ENCODE results near the gene PPL. TPM values are rescaled to one million over a fixed set of nuclear protein-coding genes. Genes with fewer than 3 reads are reported as not detected.

PPL gene
- total RNA-seq, 4 donors from 2014 or later: 55.5 to 84.9 (median 72.0) TPM

DNA sequence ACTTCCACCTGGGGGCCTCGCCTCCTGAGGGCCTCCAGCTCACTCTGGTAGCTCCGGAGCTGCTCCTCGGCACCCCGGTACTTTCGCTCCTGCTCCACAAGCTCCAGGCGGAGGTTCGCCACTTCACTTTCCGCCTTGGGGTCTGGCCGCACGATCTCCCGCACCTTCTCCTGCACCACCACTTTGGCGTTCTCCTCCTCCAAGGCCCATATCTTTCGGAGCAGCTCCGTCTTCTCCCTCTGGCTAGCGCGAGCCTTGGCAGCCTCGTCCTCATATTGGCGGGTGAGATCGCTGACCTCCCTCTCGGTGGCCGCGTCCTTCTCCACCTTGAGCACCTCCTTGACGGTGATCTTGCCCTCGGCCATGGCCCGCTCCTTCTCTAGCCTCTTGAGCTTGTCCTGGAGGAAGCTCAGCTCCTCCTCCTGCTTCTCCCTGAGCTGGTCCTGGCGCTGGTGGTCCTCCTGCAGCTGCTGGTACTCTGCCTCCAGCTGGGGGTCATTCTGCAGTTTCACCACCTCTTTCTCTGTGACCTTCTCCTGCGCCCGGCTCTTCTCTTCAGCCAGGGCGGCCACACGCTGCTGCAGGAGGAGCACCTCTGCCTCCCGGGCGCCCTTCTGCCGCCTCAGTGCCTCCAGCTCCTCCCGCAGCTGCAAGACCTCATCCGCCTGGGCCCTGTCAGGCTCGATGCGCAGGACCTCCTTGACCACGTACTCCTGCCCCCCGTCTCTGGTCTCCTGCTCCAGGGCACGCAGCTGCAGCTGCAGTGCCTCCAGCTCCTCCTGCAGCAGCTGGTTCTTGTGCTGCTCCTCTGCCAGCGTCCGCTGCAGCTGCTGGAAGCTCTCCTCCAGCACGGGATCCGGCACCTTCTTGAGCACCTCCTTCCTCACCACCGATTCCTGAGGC is 51.7 kb downstream of the PPL start:
- TF ChIP-seq POLR2A (IDR thresholded peaks at IDR 0.05): no peak
- TF ChIP-seq, protein P1, sequence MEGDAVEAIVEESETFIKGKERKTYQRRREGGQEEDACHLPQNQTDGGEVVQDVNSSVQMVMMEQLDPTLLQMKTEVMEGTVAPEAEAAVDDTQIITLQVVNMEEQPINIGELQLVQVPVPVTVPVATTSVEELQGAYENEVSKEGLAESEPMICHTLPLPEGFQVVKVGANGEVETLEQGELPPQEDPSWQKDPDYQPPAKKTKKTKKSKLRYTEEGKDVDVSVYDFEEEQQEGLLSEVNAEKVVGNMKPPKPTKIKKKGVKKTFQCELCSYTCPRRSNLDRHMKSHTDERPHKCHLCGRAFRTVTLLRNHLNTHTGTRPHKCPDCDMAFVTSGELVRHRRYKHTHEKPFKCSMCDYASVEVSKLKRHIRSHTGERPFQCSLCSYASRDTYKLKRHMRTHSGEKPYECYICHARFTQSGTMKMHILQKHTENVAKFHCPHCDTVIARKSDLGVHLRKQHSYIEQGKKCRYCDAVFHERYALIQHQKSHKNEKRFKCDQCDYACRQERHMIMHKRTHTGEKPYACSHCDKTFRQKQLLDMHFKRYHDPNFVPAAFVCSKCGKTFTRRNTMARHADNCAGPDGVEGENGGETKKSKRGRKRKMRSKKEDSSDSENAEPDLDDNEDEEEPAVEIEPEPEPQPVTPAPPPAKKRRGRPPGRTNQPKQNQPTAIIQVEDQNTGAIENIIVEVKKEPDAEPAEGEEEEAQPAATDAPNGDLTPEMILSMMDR (IDR thresholded peaks at IDR 0.05): no peak
- peaks cover 76 to 83% of the 10 kb centered on the region in 2 donors for H3K36me3 ChIP-seq
- H3K9me3 ChIP-seq: no peaks in the 10 kb centered on the region
- DNase-seq: no peak
- WGBS, 2 donors: 95 to 96% methylated on average over 45 of the region's 45 CpGs
- H3K27ac ChIP-seq: no peak overlapping the region
- peaks cover 7 to 16% of the 10 kb centered on the region in 2 donors for H3K4me1 ChIP-seq
- H3K27me3 ChIP-seq: no peaks in the 10 kb centered on the region
- intact Hi-C loops (cut with DNase I): loop anchor here (5.0 kb wide), 1 partner anchor 52 kb away; the partner anchor contains the start of gene PPL
- H3K4me3 ChIP-seq (replicated peaks in 1 of 3): no peak overlapping the region

DNA sequence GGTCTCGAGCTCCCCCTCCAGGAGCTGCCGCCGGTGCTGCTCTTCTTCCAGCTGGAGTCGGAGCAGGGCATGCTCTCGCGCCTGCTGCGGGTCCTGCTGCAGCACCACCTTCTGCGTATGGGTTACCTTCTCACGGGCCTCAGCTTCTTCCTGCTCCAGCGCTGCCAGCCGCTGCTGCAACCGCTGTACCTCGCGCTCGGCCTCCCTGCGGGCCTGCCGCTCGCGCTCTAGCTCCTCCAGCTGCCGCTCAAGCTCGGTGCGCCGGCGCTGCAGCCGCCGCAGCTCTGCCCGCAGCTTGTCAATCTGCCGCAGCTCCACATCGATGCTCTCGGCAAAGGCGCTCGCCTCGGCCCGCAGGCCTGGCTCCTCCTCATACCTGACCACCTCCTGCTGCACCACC is 52.7 kb downstream of the PPL start:
- intact Hi-C loops (cut with DNase I): loop anchor here (5.0 kb wide), 1 partner anchor 53 kb away; the partner anchor contains the start of gene PPL
- Histone ChIP-seq H3K4me3 (replicated peaks in 1 of 3) (no peak overlapping the region), H3K4me1 (peaks cover 7 to 16% of the 10 kb centered on the region in 2 donors), H3K27me3 (no peaks in the 10 kb centered on the region), H3K9me3 (no peaks in the 10 kb centered on the region), H3K27ac (no peak overlapping the region), H3K36me3 (peaks cover 76 to 81% of the 10 kb centered on the region in 2 donors)
- WGBS, 2 donors: 95 to 96% methylated on average over 31 to 34 of the region's 34 CpGs
- no peak for DNase-seq
- TF ChIP-seq POLR2A (IDR thresholded peaks at IDR 0.05): no peak
- TF ChIP-seq, protein P1 (IDR thresholded peaks at IDR 0.05): no peak

DNA sequence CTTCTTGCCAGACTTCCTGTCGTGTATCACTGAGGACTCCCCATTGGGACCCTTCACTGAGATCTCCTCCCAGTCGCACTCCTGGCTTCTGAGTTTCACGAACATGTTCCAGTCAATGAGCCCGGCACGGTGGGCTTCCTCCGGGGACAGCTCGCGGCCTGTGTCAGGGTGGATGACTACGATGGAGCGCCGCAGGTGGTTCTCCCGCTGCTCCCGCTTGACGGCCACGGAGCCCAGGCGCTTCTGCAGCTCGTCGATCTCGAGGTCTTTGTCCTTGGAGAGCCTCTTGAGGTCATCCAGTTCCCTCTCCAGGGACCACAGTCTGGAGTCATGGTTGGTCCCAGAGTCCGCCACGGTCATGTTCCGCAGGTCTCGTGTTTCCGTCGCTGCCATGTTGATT is 53.4 kb downstream of the PPL start:
- no peaks in the 10 kb centered on the region for H3K27me3 ChIP-seq
- TF ChIP-seq, protein P1 (IDR thresholded peaks at IDR 0.05): no peak
- no peak for TF ChIP-seq POLR2A (IDR thresholded peaks at IDR 0.05)
- H3K27ac ChIP-seq: no peak overlapping the region
- H3K4me3 ChIP-seq (replicated peaks in 1 of 3): no peak overlapping the region
- H3K4me1 ChIP-seq: peaks cover 7 to 16% of the 10 kb centered on the region in 2 donors
- 95 to 97% methylated on average over 24 to 25 of the region's 25 CpGs for WGBS, 2 donors
- no peak for DNase-seq
- H3K36me3 ChIP-seq: peaks cover 76 to 87% of the 10 kb centered on the region in 2 donors
- no peaks in the 10 kb centered on the region for H3K9me3 ChIP-seq
- intact Hi-C loops (cut with DNase I): loop anchor here (5.0 kb wide), 1 partner anchor 54 kb away; the partner anchor contains the start of gene PPL

DNA sequence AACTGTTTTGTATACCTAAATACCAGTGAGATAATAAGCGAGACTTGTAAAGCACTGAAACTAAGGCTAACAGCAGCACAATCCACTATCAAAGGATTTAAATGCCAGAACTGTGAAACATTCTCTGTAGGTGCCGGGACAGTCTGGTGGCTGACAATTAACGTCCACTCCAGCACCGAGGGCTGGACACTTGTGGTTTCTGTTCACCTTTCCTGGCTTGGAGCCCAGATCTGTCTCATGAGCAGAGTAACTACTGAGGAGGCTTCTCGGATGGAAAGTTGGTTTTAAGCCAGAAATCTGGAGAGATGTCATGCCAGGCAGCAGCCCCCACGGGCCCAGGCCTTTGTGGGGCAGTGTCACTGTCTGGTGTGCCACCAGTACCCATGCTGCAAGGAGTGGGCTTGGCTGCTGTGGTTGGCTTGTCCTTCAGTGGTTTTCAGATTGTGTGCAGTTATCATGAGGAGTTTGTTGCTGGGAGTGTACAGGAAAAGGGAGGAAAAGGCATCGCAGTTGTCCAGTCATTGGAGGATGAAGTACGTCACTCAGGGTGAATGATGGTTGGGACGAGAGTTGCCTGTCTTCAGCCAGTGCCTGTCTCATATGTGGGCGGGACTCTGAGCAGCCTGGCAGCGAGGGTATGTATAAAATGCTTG is 54.2 kb downstream of the PPL start:
- Histone ChIP-seq H3K9me3 (no peaks in the 10 kb centered on the region), H3K27me3 (no peaks in the 10 kb centered on the region), H3K4me1 (peaks cover 7 to 16% of the 10 kb centered on the region in 2 donors), H3K27ac (peak overlapping the region; percentile 19 to 31 (median 20)), H3K36me3 (peaks cover 77 to 87% of the 10 kb centered on the region in 2 donors), H3K4me3 (replicated peaks in 1 of 3) (no peak overlapping the region)
- DNase-seq: peak; percentile 94 to 95
- 57 to 61% methylated on average over 11 of the region's 11 CpGs for WGBS, 2 donors
- intact Hi-C loops (cut with DNase I): loop anchor here (5.0 kb wide), 1 partner anchor 55 kb away; the partner anchor contains the start of gene PPL
- TF ChIP-seq, protein P1 (IDR thresholded peaks at IDR 0.05): peak in 1 of 6 experiments; percentile 7
- TF ChIP-seq POLR2A (IDR thresholded peaks at IDR 0.05): no peak
